Body of pancreas (tissue), 4 donors: ENCODE results near the gene PKP3. TPM values are rescaled to one million over a fixed set of nuclear protein-coding genes. Genes with fewer than 3 reads are reported as not detected.

Source experiments
- ATAC-seq: fragments of 150-250 bp; one replicate; pipeline ENCODE4 v1.9.1; 2016
- DNase-seq, 4 donors: peaks; one replicate each; pipeline ENCODE4 v3.0.0-alpha.2; 2019
- H3K27ac ChIP-seq, 4 donors: fragments of 200-600 bp; sonication (generic); 1 replicate in 3 of 4; 2 replicates in 1 of 4; pipeline versions ENCODE4 v1.5.1 to v1.6.1; 2016 to 2019; ENCODE audit warnings: mild to moderate bottlenecking in 1 of 4, mixed read lengths in 1 of 4, moderate library complexity in 1 of 4
- H3K27me3 ChIP-seq, 2 donors: fragments of 200-600 bp; sonication (generic); one replicate each; pipeline ENCODE4 v1.6.0; 2016; ENCODE audit warnings: mild to moderate bottlenecking in 1 of 2
- H3K36me3 ChIP-seq, 2 donors: fragments of 200-600 bp; sonication (generic); replicated peaks in 1 of 2; 2 replicates each; pipeline ENCODE4 v1.5.1; 2016; ENCODE audit warnings: low read depth in 2 of 2; ENCODE audit not compliant: insufficient read depth in 1 of 2
- H3K4me1 ChIP-seq: fragments of 200-600 bp; sonication (generic); one replicate; pipeline ENCODE4 v1.6.0; 2016
- H3K4me3 ChIP-seq, 2 donors: fragments of 200-600 bp; sonication (generic); 1 replicate in 1 of 2; 2 replicates in 1 of 2; pipeline ENCODE4 v1.5.1; 2016 to 2019
- H3K9me3 ChIP-seq, 3 donors: fragments of 200-600 bp; sonication (generic); 1 replicate in 2 of 3; 2 replicates in 1 of 3; pipeline ENCODE4 v1.5.1; 2016
- POLR2A ChIP-seq, 3 donors: fragments of 450-650 bp; IDR thresholded peaks; one replicate each; pipeline ENCODE4 v1.6.1; 2016; ENCODE audit warnings: antibody characterized with exemption in 3 of 3, mild to moderate bottlenecking in 2 of 3
- WGBS, 2 donors: methylation state at CpG; one replicate each; pipeline ENCODE4 v1.1.5; 2017; 5-methylcytosine and 5-hydroxymethylcytosine counted together
- intact Hi-C: fragments of 100-400 bp; cut with DNase I; formaldehyde crosslinking; loops from one replicate; pipeline ENCODE4 v1.15.1; 2023
- total RNA-seq, 2 donors: library from RNA; depleted of rRNA; stranded (reverse); fragments of >200 nt; gene quantifications; one replicate each; pipeline ENCODE4 v1.1.0, GENCODE V29; 2016
- TF ChIP-seq, protein P1 (sequence below), 7 experiments: fragments of 450-650 bp in 4 of 7; fragments of 200-600 bp in 3 of 7; sonication (generic) in 3 of 7; IDR thresholded peaks; one replicate each; pipeline ENCODE4 v1.5.1; 2016 to 2019; ENCODE audit warnings: antibody characterized with exemption in 7 of 7

Gene PKP3
- total RNA-seq, 2 donors from 2014 or later, result 46.2 to 48.8 TPM

DNA sequence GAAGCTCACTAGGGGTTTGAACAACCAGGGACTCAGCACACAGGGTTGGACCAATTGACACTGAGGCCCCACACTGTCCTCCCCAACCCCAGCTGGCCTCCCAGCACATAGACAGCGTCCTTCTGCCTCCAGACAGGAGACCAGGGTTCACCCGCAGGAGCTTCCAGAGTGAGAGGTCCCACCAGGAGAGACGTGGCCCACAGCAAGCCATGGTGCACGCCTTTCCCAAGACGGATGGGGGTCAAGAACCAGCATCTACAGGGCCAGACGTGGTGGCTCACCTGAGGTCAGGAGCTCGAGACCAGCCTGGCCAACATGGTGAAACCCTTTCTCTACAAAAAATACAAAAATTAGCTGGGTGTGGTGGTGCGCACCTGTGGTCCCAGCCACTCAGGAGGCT, 32.8 kb downstream of the PKP3 start:
- Histone ChIP-seq H3K4me1 (no peaks in the 10 kb centered on the region), H3K9me3 (no peaks in the 10 kb centered on the region), H3K27me3 (no peaks in the 10 kb centered on the region), H3K27ac (no peak overlapping the region), H3K4me3 (no peak overlapping the region), H3K36me3 (no peaks in the 10 kb centered on the region)
- ATAC-seq (no peak), DNase-seq (no peak)
- WGBS, 2 donors, result 92 to 100% methylated on average over 2 to 8 of the region's 8 CpGs
- intact Hi-C loops, result no loop called here
- no peak for TF ChIP-seq POLR2A (IDR thresholded peaks at IDR 0.05)
- TF ChIP-seq, protein P1, sequence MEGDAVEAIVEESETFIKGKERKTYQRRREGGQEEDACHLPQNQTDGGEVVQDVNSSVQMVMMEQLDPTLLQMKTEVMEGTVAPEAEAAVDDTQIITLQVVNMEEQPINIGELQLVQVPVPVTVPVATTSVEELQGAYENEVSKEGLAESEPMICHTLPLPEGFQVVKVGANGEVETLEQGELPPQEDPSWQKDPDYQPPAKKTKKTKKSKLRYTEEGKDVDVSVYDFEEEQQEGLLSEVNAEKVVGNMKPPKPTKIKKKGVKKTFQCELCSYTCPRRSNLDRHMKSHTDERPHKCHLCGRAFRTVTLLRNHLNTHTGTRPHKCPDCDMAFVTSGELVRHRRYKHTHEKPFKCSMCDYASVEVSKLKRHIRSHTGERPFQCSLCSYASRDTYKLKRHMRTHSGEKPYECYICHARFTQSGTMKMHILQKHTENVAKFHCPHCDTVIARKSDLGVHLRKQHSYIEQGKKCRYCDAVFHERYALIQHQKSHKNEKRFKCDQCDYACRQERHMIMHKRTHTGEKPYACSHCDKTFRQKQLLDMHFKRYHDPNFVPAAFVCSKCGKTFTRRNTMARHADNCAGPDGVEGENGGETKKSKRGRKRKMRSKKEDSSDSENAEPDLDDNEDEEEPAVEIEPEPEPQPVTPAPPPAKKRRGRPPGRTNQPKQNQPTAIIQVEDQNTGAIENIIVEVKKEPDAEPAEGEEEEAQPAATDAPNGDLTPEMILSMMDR (IDR thresholded peaks at IDR 0.05), result no peak

DNA sequence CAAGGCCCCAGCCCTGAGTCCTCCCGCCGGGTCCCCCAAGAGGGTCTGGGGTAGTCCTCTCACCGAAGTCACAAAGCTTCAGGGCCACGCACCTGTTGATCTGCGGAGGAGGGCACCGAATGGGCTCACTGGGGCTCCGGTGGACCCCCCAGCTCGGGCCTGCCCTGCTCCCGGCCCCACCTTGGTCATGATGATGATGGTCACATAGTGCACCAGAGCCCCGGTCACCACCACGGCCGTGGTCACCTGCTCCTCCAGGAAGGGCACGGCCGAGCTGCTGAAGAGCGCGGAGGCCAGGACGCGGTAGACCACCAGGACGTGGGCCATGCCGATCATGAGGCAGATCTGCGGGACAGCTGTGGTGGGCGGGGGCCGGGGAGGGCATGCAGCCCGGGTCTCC, 34.3 kb downstream of the PKP3 start:
- TF ChIP-seq, protein P1 (IDR thresholded peaks at IDR 0.05), result no peak
- no peak for TF ChIP-seq POLR2A (IDR thresholded peaks at IDR 0.05)
- no peak for ATAC-seq
- Histone ChIP-seq H3K4me1 (no peaks in the 10 kb centered on the region), H3K27ac (no peak overlapping the region), H3K27me3 (no peaks in the 10 kb centered on the region), H3K36me3 (no peaks in the 10 kb centered on the region), H3K9me3 (no peaks in the 10 kb centered on the region), H3K4me3 (no peak overlapping the region)
- DNase-seq, result no peak
- intact Hi-C loops, result no loop called here
- 92 to 96% methylated on average over 14 to 18 of the region's 24 CpGs for WGBS, 2 donors

DNA sequence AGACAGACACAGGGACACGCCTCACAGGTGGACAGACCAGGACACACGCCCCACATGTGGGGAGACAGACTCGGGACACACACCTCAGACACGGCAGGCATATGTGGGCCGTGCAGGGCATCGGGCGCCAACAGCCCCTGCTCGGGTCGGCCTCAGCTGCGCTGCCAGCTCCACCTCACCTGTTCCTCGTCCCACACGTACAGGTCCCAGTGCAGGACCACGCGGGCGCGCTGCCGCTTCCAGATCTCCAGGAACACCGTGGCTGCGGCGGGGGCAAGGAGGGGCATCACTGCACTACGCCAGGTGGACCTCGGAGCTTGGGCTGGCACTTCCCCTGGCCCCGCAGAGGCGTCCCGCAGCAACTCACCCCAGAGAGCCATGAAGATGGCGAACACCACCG, 35.4 kb downstream of the PKP3 start:
- DNase-seq (no peak), ATAC-seq (no peak)
- intact Hi-C loops, result no loop called here
- 87 to 89% methylated on average over 17 to 27 of the region's 27 CpGs for WGBS, 2 donors
- Histone ChIP-seq H3K4me1 (no peaks in the 10 kb centered on the region), H3K27me3 (no peaks in the 10 kb centered on the region), H3K36me3 (no peaks in the 10 kb centered on the region), H3K4me3 (no peak overlapping the region), H3K27ac (no peak overlapping the region), H3K9me3 (no peaks in the 10 kb centered on the region)
- TF ChIP-seq, protein P1 (IDR thresholded peaks at IDR 0.05), result no peak
- no peak for TF ChIP-seq POLR2A (IDR thresholded peaks at IDR 0.05)

DNA sequence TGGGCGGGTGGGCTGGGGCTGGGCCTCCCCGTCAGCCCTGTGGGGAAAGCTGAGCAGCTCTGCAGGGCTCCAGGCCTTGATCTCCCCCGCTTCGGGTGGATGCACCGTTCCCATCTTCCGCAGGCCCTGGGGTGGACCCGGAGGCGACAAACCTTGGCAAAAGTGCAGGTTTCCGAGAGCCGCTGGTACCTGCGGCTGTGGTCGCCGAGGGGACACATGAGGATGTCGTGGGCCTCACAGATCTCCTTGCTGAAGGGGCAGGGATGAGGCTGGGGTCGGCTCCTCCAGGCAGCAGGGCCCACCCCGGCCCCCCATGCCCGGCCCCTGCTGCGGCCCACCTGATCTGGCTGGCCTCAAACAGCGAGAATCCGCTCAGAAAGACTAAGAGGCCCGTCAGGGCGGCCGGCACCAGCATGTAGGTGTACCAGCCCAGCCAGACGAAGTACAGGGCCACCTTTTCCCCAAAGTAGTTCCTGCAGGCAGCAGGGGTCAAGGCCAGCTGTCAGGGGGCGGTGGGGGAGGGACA, 36.0 kb downstream of the PKP3 start:
- Histone ChIP-seq H3K36me3 (no peaks in the 10 kb centered on the region), H3K27ac (no peak overlapping the region), H3K9me3 (no peaks in the 10 kb centered on the region), H3K4me3 (no peak overlapping the region), H3K4me1 (no peaks in the 10 kb centered on the region), H3K27me3 (no peaks in the 10 kb centered on the region)
- TF ChIP-seq POLR2A (IDR thresholded peaks at IDR 0.05), result no peak
- TF ChIP-seq, protein P1 (IDR thresholded peaks at IDR 0.05), result no peak
- no peak for ATAC-seq
- WGBS, 2 donors, result 67% methylated on average over 17 of the region's 25 CpGs; no CpG with 5 or more reads in 1 of the 2 donors
- no peak for DNase-seq
- intact Hi-C loops, result no loop called here

DNA sequence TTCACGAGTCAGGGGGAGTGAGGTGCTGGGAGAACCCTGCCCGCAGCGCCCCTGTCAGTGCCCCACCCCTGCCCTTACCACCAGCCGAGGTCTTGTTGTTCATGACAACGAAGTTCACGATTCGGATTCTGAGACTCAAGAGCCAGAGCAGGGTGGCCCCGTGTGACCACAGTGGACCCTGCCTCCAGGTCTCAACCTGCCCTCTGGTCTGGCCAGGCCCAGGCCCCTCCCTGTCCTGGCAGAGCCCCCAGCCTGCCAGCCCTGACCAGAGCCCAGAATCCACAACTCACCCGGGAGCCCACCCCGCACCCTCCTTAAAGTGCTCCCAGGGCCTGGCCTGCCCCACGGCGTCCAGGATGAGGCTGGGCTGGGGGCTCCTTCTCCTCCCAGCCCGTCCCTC, 37.9 kb downstream of the PKP3 start:
- intact Hi-C loops, result no loop called here
- TF ChIP-seq, protein P1 (IDR thresholded peaks at IDR 0.05), result no peak
- TF ChIP-seq POLR2A (IDR thresholded peaks at IDR 0.05), result no peak
- 95 to 100% methylated on average over 8 to 13 of the region's 13 CpGs for WGBS, 2 donors
- Histone ChIP-seq H3K4me3 (no peak overlapping the region), H3K27ac (no peak overlapping the region), H3K9me3 (no peaks in the 10 kb centered on the region), H3K27me3 (no peaks in the 10 kb centered on the region), H3K36me3 (no peaks in the 10 kb centered on the region), H3K4me1 (no peaks in the 10 kb centered on the region)
- ATAC-seq (no peak), DNase-seq (no peak)
